ENCODE results near the gene PAX8.
"Not testable (repeated sequence)": the region's sequence is repeated elsewhere in the genome, so short reads cannot be mapped to it uniquely, and the experiment has no call there.

The PAX8 gene

GRCh38 chr2:113306207-113306606 lies 27.5 kb upstream of the PAX8 start:
- not testable (repeated sequence) for ATAC-seq (replicated peaks); DNase-seq; H3K4me3 Mint-ChIP-seq; H3K36me3 Mint-ChIP-seq (ENCODE audit: insufficient read depth); H3K9me3 Mint-ChIP-seq; H3K27ac Mint-ChIP-seq; H3K4me1 Mint-ChIP-seq (ENCODE audit: low read depth in 2 of 2)
- peaks cover 20 to 45% of the 10 kb centered on the region in 2 donors for H3K27me3 Mint-ChIP-seq

GRCh38 chr2:113305749-113306148 lies 27.0 kb upstream of the PAX8 start:
- H3K27me3 Mint-ChIP-seq: peaks cover 20 to 45% of the 10 kb centered on the region in 2 donors
- not testable (repeated sequence) for H3K36me3 Mint-ChIP-seq (ENCODE audit: insufficient read depth); ATAC-seq (replicated peaks); DNase-seq; H3K27ac Mint-ChIP-seq; H3K9me3 Mint-ChIP-seq; H3K4me1 Mint-ChIP-seq (ENCODE audit: low read depth in 2 of 2); H3K4me3 Mint-ChIP-seq

- DNase-seq (no peak), ATAC-seq (replicated peaks) (no peak)
- Mint-ChIP-seq H3K27me3 (peaks cover 20 to 45% of the 10 kb centered on the region in 2 donors), H3K4me1 (ENCODE audit: low read depth in 2 of 2) (no peaks in the 10 kb centered on the region), H3K9me3 (no peaks in the 10 kb centered on the region), H3K27ac (no peak overlapping the region), H3K36me3 (ENCODE audit: insufficient read depth) (no peaks in the 10 kb centered on the region), H3K4me3 (no peak overlapping the region)
These were observed 26.4 kb upstream of the PAX8 start for GRCh38 chr2:113305146-113305545.

- no peaks in the 10 kb centered on the region for H3K36me3 Mint-ChIP-seq (ENCODE audit: insufficient read depth)
- H3K9me3 Mint-ChIP-seq: no peaks in the 10 kb centered on the region
- DNase-seq (no peak), ATAC-seq (replicated peaks) (no peak)
- peaks cover 20 to 42% of the 10 kb centered on the region in 2 donors for H3K27me3 Mint-ChIP-seq
- H3K27ac Mint-ChIP-seq: no peak overlapping the region
- no peaks in the 10 kb centered on the region for H3K4me1 Mint-ChIP-seq (ENCODE audit: low read depth in 2 of 2)
- H3K4me3 Mint-ChIP-seq: no peak overlapping the region
These were observed 26.0 kb upstream of the PAX8 start for GRCh38 chr2:113304702-113305101.

GRCh38 chr2:113302216-113302980 lies 23.7 kb upstream of the PAX8 start:
- H3K36me3 Mint-ChIP-seq (ENCODE audit: insufficient read depth); ATAC-seq (replicated peaks); DNase-seq; H3K27ac Mint-ChIP-seq; H3K4me3 Mint-ChIP-seq; H3K4me1 Mint-ChIP-seq (ENCODE audit: low read depth in 2 of 2); H3K9me3 Mint-ChIP-seq: not testable (repeated sequence)
- H3K27me3 Mint-ChIP-seq: peaks cover 5 to 19% of the 10 kb centered on the region in 2 donors

DNA sequence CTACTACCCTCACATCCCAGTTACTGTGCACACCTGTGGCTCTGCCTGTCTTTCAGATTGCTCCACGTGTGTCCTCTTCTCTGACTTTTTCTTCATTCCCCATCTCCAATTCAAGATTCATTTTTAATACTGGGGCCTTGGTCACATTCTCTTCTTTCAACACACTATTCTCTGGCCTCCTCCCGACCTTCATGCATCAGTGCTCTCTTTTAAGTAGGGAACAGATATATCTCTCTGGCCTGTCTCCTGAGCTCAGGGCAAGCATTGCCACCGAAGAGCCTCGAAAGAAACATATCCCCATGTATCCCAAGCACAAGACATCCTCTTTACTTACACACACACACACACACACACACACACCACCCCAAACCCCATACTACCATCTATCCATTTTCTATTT lies 21.6 kb upstream of the PAX8 start:
- H3K36me3 Mint-ChIP-seq (ENCODE audit: insufficient read depth): no peaks in the 10 kb centered on the region
- H3K4me1 Mint-ChIP-seq (ENCODE audit: low read depth in 2 of 2): no peaks in the 10 kb centered on the region
- ATAC-seq (replicated peaks): no peak
- no peak overlapping the region for H3K27ac Mint-ChIP-seq
- no peak overlapping the region for H3K4me3 Mint-ChIP-seq
- no peaks in the 10 kb centered on the region for H3K9me3 Mint-ChIP-seq
- H3K27me3 Mint-ChIP-seq: peaks cover 0 to under 1% of the 10 kb centered on the region in 2 donors
- DNase-seq: no peak

DNA sequence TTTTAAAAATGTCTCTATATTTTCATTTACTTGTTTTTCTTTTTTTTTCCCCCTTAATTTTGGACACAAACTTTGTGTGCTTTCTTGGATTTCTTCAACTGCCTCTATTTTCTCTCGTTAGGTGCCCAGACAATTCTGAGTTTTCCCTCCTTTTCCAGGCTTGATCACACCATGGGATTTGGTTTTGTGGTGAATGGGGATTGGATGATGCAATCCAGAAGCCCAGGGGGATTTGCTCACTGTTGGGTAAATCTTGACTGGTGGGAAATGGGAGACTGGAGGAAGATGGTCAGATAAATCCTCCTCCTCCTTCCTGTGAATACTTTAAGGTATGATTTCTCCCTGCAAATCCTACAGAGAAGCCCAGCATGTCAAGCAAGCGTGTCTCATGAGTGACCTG lies 19.5 kb upstream of the PAX8 start:
- no peaks in the 10 kb centered on the region for H3K9me3 Mint-ChIP-seq
- H3K36me3 Mint-ChIP-seq (ENCODE audit: insufficient read depth): no peaks in the 10 kb centered on the region
- no peak for ATAC-seq (replicated peaks)

DNA sequence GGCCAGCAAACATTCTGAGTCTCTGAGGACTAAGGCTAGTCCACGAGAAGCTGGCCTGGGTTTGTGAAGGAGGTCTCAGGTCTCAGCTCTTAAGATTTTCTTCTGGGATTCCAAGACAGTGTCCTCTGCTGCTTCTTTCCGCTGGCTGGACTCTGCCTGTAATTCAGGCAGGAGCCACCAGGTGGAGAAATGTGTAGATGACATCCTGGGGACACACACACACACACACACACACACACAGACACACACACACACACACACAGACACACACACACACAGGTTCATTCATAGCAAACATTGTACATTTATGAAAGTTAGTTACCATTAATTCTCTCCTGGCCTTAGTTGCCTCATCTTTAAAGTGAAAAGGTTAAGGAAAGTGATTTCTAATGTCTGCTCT lies 18.9 kb upstream of the PAX8 start:
- H3K4me1 Mint-ChIP-seq (ENCODE audit: low read depth in 2 of 2); H3K4me3 Mint-ChIP-seq; H3K36me3 Mint-ChIP-seq (ENCODE audit: insufficient read depth); H3K27ac Mint-ChIP-seq; H3K9me3 Mint-ChIP-seq; DNase-seq; ATAC-seq (replicated peaks): not testable (repeated sequence)
- peaks cover 12% of the 10 kb centered on the region in 2 donors for H3K27me3 Mint-ChIP-seq

More for the DNA sequence above, 19.5 kb upstream of the PAX8 start:
- H3K27me3 Mint-ChIP-seq: peaks cover 6 to 7% of the 10 kb centered on the region in 2 donors
- H3K4me1 Mint-ChIP-seq (ENCODE audit: low read depth in 2 of 2): no peaks in the 10 kb centered on the region
- no peak overlapping the region for H3K27ac Mint-ChIP-seq
- H3K4me3 Mint-ChIP-seq: no peak overlapping the region
- DNase-seq: no peak

DNA sequence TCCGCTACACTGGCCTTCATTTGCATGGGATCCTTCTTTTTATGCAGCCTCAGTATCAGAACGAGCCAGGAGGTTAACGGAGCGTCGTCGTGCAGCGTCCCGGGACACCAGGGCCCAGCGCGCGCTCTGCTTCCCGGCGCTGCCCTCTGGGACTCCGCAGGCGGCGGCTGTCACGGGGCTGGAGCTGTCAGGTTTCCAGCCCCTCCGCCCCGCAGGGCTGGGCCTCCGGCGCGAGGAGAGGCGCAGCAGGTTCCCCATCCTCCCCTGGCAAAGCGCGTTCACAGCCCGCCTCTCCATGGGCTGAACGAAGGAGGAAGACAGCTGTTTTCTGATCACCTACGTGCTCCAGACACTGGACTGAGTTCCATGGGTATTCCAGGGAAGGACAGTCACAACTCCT lies 12.5 kb upstream of the PAX8 start:
- Mint-ChIP-seq H3K9me3 (no peaks in the 10 kb centered on the region), H3K4me3 (no peak overlapping the region), H3K27ac (no peak overlapping the region), H3K27me3 (peaks cover 27 to 61% of the 10 kb centered on the region in 2 donors), H3K4me1 (ENCODE audit: low read depth in 2 of 2) (no peaks in the 10 kb centered on the region), H3K36me3 (ENCODE audit: insufficient read depth) (no peaks in the 10 kb centered on the region)
- ATAC-seq (replicated peaks) (no peak), DNase-seq (no peak)

DNA sequence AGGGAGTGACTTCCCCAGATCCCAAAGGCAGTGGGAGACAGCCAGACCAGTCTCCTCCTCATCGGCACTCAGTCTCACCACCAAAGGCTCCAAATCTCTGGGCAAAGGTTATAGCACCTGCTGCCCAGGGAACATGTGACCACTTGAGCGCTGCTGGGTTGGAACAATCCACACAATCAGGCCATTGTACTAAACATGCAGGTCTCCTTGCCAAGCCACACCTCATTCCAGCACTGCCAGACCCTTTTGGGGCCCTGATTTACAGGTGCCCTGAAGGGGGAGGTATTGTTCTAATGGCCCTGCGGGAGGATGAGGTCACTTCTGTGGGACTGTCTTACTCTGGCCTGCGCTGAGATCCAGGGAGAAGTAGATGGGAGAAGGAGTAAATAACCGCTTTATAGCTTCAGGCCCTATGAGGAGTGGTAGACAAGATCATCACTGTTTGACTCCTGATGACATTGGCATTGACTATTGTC lies 10.0 kb upstream of the PAX8 start:
- not testable (repeated sequence) for H3K4me3 Mint-ChIP-seq; H3K36me3 Mint-ChIP-seq (ENCODE audit: insufficient read depth); H3K9me3 Mint-ChIP-seq; H3K27ac Mint-ChIP-seq; H3K4me1 Mint-ChIP-seq (ENCODE audit: low read depth in 2 of 2); ATAC-seq (replicated peaks); DNase-seq
- H3K27me3 Mint-ChIP-seq: peaks cover 26 to 70% of the 10 kb centered on the region in 2 donors

DNA sequence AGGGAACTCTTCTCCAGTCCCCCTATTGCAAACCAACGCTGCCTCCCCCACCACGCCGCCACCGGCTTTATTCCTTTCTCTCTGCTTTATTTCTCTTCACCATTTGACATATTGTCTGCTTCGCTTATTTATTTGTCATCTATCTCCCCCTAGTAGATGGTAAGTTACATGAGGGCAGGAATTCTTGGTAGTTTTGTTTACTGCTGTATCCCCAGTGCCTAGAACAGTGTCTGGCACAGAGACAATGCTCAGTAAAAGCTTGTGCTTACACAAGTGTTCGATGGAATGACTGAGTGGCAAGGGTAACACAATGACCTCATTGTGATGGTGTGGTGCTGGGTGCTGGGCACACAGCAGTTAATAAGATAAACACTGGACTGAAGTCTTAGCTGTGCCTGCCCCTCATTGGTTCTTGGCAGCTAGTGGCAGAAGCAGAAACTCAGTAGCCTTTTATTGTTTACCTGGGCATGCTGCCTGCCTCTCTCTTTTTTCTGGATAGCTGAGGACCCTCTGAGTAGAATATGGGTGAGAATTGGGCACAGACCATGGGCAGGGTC lies 9.5 kb upstream of the PAX8 start:
- not testable (repeated sequence) for DNase-seq; H3K36me3 Mint-ChIP-seq (ENCODE audit: insufficient read depth); H3K27ac Mint-ChIP-seq; H3K4me1 Mint-ChIP-seq (ENCODE audit: low read depth in 2 of 2); H3K4me3 Mint-ChIP-seq; ATAC-seq (replicated peaks); H3K9me3 Mint-ChIP-seq
- H3K27me3 Mint-ChIP-seq: peaks cover 21 to 65% of the 10 kb centered on the region in 2 donors

- DNase-seq (no peak), ATAC-seq (replicated peaks) (no peak)
- no peaks in the 10 kb centered on the region for H3K4me1 Mint-ChIP-seq (ENCODE audit: low read depth in 2 of 2)
- peaks cover 13 to 61% of the 10 kb centered on the region in 2 donors for H3K27me3 Mint-ChIP-seq
- H3K9me3 Mint-ChIP-seq: no peaks in the 10 kb centered on the region
- no peaks in the 10 kb centered on the region for H3K36me3 Mint-ChIP-seq (ENCODE audit: insufficient read depth)
- H3K4me3 Mint-ChIP-seq: no peak overlapping the region
- no peak overlapping the region for H3K27ac Mint-ChIP-seq
These were observed 7.1 kb upstream of the PAX8 start for GRCh38 chr2:113285816-113286215.

DNA sequence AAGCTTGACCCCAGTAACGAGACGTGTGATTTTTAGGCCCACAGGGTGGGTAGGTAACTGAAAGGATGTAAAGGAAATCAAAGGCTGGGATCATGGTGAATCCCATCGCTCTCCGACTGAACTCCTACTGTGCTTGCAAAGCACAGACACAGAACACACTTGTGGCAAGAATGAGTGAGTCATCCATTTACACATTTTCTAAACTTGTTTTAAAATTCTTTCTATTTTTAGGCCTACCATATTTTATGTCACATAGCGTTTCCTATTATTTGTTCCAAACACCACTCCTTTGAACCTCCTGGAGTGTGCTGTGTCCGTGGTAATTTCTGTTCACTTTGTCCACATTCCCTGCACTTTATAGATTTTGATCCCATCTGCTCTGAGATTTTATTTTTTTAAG lies 6.3 kb upstream of the PAX8 start:
- H3K4me1 Mint-ChIP-seq (ENCODE audit: low read depth in 2 of 2); ATAC-seq (replicated peaks); H3K36me3 Mint-ChIP-seq (ENCODE audit: insufficient read depth); H3K4me3 Mint-ChIP-seq; DNase-seq; H3K9me3 Mint-ChIP-seq; H3K27ac Mint-ChIP-seq: not testable (repeated sequence)
- peaks cover 19 to 62% of the 10 kb centered on the region in 2 donors for H3K27me3 Mint-ChIP-seq

GRCh38 chr2:113284476-113284875 lies 5.8 kb upstream of the PAX8 start:
- no peak overlapping the region for H3K27ac Mint-ChIP-seq
- peaks cover 24 to 63% of the 10 kb centered on the region in 2 donors for H3K27me3 Mint-ChIP-seq
- H3K4me3 Mint-ChIP-seq: no peak overlapping the region
- ATAC-seq (replicated peaks) (no peak), DNase-seq (no peak)
- no peaks in the 10 kb centered on the region for H3K9me3 Mint-ChIP-seq
- no peaks in the 10 kb centered on the region for H3K4me1 Mint-ChIP-seq (ENCODE audit: low read depth in 2 of 2)
- no peaks in the 10 kb centered on the region for H3K36me3 Mint-ChIP-seq (ENCODE audit: insufficient read depth)
